D341Med (cell line): ENCODE measurements around the gene TANGO2.

Experiments
- DNase-seq: peaks from one replicate; pipeline ENCODE4 v3.0.0; 2012; ENCODE audit warnings: low spot score

TANGO2 gene

GRCh38 chr22:20087319-20088262 lies 66.7 kb downstream of the TANGO2 start:
- no peak for DNase-seq

DNA sequence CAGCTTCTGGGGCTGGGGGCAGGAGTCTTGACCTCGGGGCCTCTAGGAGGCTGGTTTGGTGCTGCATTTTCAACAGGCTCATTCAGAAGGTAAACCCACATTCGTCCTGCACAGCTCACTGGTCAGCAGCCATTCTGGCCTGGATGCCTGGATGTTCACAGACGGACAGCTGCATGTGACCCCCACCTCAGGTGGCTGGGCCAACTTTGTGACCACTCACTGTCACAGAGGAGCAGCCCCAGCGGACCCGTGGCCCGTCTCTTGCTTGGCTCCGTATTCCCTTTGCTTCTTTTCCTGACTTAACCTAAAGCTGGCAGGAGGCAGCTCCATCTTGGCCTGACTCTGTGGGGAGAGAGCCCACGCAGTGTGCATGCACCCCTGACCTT lies 67.3 kb downstream of the TANGO2 start:
- DNase-seq, result no peak

GRCh38 chr22:20089226-20089976 lies 68.5 kb downstream of the TANGO2 start:
- no peak for DNase-seq

DNA sequence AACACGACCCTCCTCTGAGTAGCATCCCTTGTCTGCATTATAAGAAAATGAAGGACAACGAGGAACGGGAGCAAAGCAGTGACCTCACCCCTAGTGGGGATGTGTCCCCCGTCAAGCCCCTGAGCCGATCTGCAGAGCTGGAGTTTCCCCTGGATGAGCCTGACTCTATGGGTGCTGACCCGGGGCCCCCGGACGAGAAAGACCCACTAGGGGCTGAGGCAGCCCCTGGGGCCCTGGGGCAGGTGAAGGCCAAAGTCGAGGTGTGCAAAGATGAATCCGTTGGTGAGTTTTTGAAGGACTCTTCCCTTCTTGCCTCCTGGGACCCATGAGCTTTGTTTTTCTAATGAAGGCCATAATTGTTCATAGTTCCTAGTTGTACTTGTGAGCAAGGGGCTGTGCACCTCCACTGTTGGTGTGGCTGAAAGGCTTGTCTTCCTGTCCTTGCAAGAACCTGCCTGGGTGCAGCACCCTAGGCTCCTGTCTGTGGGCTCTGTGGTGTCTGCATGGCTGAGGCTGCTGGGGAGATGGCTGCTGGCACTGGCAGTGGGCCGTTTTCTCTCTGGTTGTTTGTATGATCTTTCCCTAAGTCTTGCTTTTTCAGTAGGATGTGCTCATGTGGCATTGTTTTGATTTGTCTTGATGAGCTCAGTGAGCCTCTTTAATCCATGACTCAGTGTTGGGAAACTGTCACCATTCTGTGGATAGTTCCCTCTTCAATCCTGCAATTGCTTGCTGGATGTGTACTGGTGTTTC lies 69.2 kb downstream of the TANGO2 start:
- DNase-seq, result no peak

DNA sequence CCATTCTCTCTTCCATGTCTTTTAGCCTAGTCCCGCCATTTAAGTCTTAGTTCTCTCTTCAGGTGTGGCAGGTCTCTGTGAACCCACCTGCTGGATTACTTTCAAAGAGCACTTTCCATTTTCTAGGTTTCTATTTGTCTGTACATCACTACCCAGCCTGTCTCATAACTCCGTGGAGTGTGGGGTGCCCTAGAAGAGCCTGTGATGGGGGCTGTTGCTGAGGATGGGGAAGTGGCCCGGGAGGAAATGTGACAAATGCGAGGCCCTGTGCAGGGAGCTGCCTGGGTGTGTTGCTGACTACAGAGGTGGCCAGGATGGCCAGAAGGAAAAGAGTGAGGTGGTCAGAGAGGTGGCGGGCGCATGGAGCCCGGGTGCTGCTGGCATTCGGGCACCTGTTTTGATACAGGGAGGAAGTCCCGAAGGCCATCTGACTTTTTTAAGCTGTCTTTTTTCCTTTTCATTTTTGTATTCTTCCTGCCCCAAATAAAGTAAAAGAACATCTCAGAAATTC lies 69.9 kb downstream of the TANGO2 start:
- no peak for DNase-seq

DNA sequence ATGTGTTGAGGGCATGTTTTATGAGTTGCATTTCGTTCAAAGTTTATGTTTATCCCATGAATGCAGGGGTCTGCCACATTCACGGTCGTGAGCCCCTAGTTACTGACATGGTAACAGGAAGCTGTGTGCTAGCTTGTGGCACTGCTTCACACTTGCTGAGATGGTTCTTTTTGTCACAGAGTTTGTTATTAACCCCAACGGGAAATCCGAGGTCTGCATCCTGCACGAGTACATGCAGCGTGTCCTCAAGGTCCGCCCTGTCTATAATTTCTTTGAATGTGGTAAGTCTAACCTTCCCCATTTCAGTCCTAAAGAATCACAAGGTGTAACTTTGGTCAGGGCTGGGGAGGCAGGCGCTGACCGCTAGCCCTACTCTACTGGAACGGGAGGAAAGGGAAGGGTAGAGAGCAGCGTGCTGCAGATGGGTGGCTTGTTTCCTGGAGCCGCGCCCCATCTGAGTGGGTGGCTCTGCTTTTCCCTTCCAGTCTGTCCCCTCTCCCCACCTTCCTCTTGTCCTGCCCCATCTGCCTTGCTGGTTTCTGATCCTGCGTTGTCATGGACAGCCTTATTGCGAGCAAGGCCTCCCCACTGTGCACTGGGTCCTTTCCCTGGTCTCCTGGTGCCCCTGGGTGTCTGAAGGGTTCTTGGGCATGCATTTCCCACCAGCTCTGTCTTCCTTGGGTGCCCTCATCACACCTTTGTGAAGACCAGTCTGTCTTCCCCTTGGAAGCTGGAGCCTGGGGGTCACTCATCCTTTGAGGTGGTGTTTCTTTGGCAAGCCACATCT lies 71.0 kb downstream of the TANGO2 start:
- DNase-seq, result no peak

GRCh38 chr22:20092477-20092854 lies 71.6 kb downstream of the TANGO2 start:
- no peak for DNase-seq

DNA sequence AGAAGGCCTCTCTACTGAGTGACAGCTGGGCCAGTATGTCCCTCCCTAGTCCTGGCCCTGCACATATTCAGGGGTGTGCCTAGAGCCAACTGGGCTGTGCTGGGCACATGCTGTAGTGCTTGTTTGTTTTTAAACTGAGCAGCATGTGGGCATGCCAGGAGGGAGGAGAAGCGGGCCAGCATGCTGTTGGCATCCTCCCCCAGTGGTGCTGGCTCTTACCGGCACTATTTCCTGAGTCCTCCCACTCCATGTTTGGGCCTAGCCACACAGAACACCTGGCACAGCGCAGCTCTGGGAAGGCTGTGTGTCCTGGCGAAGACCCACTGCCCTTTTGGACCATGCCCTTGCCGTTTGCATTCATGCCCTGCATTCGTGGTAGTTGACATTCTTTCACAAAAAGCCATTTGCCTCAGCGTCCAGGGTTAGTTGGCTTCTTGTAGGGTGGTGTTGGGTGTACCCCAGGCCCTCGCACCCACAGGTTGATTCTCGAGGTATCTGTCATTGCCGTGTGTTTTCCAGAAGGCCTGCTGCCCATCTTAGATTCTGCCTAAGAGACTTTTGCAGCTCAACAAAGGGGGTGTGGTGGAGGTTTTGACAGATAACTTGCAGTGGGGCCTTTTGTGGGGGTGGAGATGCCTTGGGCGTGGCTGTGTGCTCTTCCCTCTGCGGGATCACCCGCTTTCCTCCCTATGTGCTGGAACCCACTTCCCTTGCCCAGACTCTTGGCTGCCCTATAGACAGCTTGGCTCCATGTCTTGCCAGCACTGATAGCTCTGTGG lies 72.7 kb downstream of the TANGO2 start:
- no peak for DNase-seq

- DNase-seq, result no peak
Observed at GRCh38 chr22:20094197-20094807, 73.4 kb downstream of the TANGO2 start.

GRCh38 chr22:20095521-20095920 lies 74.6 kb downstream of the TANGO2 start:
- no peak for DNase-seq

GRCh38 chr22:20096574-20097420 lies 75.9 kb downstream of the TANGO2 start:
- DNase-seq, result no peak

GRCh38 chr22:20099099-20099711 lies 78.3 kb downstream of the TANGO2 start:
- DNase-seq, result no peak

- no peak for DNase-seq
Observed at GRCh38 chr22:20101638-20102037, 80.7 kb downstream of the TANGO2 start.

GRCh38 chr22:20102203-20102780 lies 81.4 kb downstream of the TANGO2 start:
- DNase-seq, result no peak

DNA sequence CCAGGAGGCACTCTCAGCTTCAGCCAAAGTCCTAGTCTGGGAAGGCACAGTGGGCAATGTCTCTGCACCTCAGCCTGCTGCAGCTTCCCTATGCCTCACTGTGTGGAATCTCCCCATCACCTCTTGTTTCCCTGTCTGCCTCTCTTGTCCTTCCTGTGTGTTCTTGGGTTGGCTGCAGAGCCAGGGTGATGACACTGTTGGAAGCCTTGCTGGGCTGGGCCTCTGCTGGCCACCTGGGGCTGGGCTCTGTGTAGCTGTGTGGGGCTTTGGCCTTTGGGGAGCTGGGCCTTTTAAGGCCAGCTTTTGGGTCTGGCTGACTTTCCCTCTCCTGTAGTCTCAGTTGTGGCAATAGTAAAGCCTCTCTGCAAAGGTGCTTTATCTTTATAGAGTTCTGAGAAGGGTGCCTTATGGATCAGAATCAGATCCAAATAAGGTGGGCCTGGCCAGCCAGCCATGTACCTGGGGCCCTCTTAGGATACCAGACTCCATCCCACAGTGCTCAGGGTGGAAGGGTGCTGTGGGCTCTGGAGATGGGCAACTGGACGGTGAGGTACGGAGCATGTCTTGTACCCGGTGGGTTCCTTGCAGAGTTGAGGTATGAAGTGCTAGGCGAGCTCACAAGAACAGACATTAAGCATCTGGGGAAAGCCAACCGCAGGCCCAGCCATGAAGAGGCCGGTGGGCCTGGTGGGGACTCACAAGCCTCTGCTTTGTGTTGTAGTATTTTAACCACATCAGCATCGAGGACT lies 84.7 kb downstream of the TANGO2 start:
- no peak for DNase-seq

- no peak for DNase-seq
Observed at GRCh38 chr22:20106205-20106848, 85.4 kb downstream of the TANGO2 start.

- no peak for DNase-seq
Observed at GRCh38 chr22:20106849-20107237, 85.9 kb downstream of the TANGO2 start.
